CD4-positive, alpha-beta T cell treated with Interleukin-17A for 1 hour (primary cell): ENCODE measurements around the gene SNTG2.

Experiments used
- DNase-seq: peaks from one replicate; pipeline ENCODE4 v3.0.0-alpha.2; 2020

SNTG2 gene

GRCh38 chr2:1297372-1298159 lies 346.9 kb downstream of the SNTG2 start:
- no peak for DNase-seq

- DNase-seq = no peak
These were observed 348.4 kb downstream of the SNTG2 start for GRCh38 chr2:1299043-1299442.

GRCh38 chr2:1300284-1300683 lies 349.6 kb downstream of the SNTG2 start:
- no peak for DNase-seq

GRCh38 chr2:1301056-1301455 lies 350.4 kb downstream of the SNTG2 start:
- no peak for DNase-seq

- no peak for DNase-seq
These were observed 354.8 kb downstream of the SNTG2 start for GRCh38 chr2:1305342-1306013.

- DNase-seq = no peak
These were observed 355.5 kb downstream of the SNTG2 start for GRCh38 chr2:1306014-1306686.

- DNase-seq = no peak
These were observed 356.3 kb downstream of the SNTG2 start for GRCh38 chr2:1306687-1307516.

- DNase-seq = no peak
These were observed 357.0 kb downstream of the SNTG2 start for GRCh38 chr2:1307670-1308069.

- no peak for DNase-seq
These were observed 358.0 kb downstream of the SNTG2 start for GRCh38 chr2:1308678-1309077.

GRCh38 chr2:1309507-1309906 lies 358.9 kb downstream of the SNTG2 start:
- no peak for DNase-seq

GRCh38 chr2:1310202-1310601 lies 359.6 kb downstream of the SNTG2 start:
- DNase-seq = no peak

- DNase-seq = no peak
These were observed 360.2 kb downstream of the SNTG2 start for GRCh38 chr2:1310866-1311265.

GRCh38 chr2:1313240-1313924 lies 362.7 kb downstream of the SNTG2 start:
- no peak for DNase-seq

- no peak for DNase-seq
These were observed 363.6 kb downstream of the SNTG2 start for GRCh38 chr2:1314254-1314653.

- no peak for DNase-seq
These were observed 367.8 kb downstream of the SNTG2 start for GRCh38 chr2:1318366-1319009.

- DNase-seq = no peak
These were observed 368.7 kb downstream of the SNTG2 start for GRCh38 chr2:1319393-1319792.

GRCh38 chr2:1321321-1321720 lies 370.7 kb downstream of the SNTG2 start:
- no peak for DNase-seq

- no peak for DNase-seq
These were observed 374.2 kb downstream of the SNTG2 start for GRCh38 chr2:1324884-1325283.

- no peak for DNase-seq
These were observed 378.0 kb downstream of the SNTG2 start for GRCh38 chr2:1328684-1329083.

GRCh38 chr2:1339388-1340140 lies 388.9 kb downstream of the SNTG2 start:
- DNase-seq = no peak

GRCh38 chr2:1340141-1340512 lies 389.5 kb downstream of the SNTG2 start:
- DNase-seq = no peak
